ENCODE data around the gene FOXJ3. TPM values are rescaled to one million over a fixed set of nuclear protein-coding genes. Genes with fewer than 3 reads are reported as not detected.

FOXJ3 gene
- total RNA-seq, 2 donors from 2014 or later, result 89.1 to 93.5 TPM

DNA sequence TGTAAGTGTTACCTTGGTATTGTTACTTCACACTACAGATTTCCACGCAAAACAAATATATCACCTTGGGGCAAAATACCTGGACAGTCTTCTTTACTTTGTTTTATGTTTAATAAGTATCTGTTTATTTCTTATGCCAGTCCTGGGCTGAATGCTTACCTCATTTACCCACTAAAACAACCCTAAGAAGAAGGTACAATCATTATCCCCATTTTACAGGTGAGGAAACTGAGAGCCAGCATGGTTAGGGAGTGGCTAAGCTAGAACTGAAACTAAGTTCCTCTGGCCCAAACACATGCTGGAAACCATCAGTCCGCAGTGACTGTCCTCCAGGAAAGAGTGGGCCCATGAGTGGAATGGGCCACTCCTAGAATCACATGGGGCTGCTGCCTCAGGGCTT, 194.8 kb downstream of the FOXJ3 start:
- no peak for DNase-seq
- peaks cover 32% of the 10 kb centered on the region for H3K27me3 Mint-ChIP-seq
- ATAC-seq, result no peak

DNA sequence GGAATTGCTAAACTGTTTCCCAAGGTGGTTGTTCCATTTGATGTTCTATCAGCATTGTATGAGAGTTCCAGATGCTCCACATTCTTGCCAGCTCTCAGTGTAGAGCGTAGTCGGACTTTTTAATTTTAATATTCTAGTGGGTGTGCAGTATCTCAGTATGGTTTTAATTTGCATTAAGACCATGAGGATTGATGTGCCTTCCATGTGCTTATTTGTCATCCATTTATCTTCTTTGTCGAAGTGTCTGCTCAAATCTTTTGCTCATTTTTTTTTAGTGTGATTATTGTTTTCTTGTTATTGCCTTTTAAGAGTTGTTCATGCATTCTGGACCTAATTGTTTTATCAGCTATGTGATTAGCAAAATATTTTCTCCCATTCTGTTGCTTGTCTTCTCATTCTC, 195.6 kb downstream of the FOXJ3 start:
- DNase-seq, result no peak
- H3K4me3 Mint-ChIP-seq, result no peak overlapping the region
- H3K27me3 Mint-ChIP-seq, result peaks cover 32% of the 10 kb centered on the region
- ATAC-seq, result no peak
- H3K27ac Mint-ChIP-seq, result no peak overlapping the region
- H3K4me1 Mint-ChIP-seq, result peaks cover 8% of the 10 kb centered on the region
- H3K36me3 Mint-ChIP-seq (ENCODE audit: low read depth), result no peaks in the 10 kb centered on the region
- no peaks in the 10 kb centered on the region for H3K9me3 ChIP-seq (ENCODE audit: control insufficient read depth, low read length, poor library complexity, severe bottlenecking)

More for the DNA sequence above, 194.8 kb downstream of the FOXJ3 start:
- Mint-ChIP-seq H3K4me1 (peaks cover 6% of the 10 kb centered on the region), H3K4me3 (no peak overlapping the region), H3K36me3 (ENCODE audit: low read depth) (no peaks in the 10 kb centered on the region), H3K27ac (no peak overlapping the region)
- H3K9me3 ChIP-seq (ENCODE audit: control insufficient read depth, low read length, poor library complexity, severe bottlenecking), result no peaks in the 10 kb centered on the region

DNA sequence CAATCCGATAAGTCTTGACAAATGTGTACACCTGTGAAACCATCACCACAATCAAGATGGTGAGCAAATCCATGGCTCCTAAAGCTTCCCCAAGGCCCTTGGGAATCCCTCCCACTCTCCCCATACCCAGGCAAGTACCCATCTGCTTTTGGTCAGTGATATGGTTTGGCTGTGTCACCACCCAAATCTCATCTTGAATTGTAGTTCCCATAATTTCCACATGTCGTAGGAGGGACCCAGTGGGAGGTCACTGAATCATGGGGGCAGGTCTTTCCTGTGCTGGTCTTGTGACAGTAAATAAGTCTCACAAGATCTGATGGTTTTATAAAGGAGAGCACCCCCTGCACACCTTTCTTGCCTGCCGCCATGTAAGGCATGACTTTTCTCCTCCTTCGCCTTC, 196.4 kb downstream of the FOXJ3 start:
- no peak overlapping the region for H3K27ac Mint-ChIP-seq
- peaks cover 7% of the 10 kb centered on the region for H3K4me1 Mint-ChIP-seq
- DNase-seq (no peak), ATAC-seq (no peak)
- no peak overlapping the region for H3K4me3 Mint-ChIP-seq
- no peaks in the 10 kb centered on the region for H3K9me3 ChIP-seq (ENCODE audit: control insufficient read depth, low read length, poor library complexity, severe bottlenecking)
- peaks cover 29% of the 10 kb centered on the region for H3K27me3 Mint-ChIP-seq
- H3K36me3 Mint-ChIP-seq (ENCODE audit: low read depth), result no peaks in the 10 kb centered on the region

DNA sequence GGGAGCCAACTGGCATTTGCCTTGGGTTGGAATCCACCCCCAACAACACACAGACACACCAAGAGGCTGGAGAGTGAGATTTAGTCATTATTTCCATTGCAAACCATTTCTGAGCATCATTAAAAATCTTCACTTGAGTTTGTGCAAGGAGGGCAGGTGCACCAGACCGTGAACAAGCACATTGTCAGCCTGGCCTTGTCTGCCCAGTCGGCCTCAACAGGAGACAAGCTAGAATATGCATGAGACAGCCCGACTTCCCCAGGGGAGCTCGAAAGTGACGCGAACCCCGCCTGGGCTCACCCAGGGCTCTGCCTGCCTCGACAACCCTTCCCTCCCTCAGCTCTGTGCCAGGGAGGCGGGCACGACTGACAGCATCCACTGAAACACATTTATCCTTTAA, 197.3 kb downstream of the FOXJ3 start:
- H3K4me1 Mint-ChIP-seq, result peaks cover 2% of the 10 kb centered on the region
- H3K36me3 Mint-ChIP-seq (ENCODE audit: low read depth), result peaks cover 2% of the 10 kb centered on the region
- DNase-seq, result no peak
- no peak for ATAC-seq
- H3K27me3 Mint-ChIP-seq, result peaks cover 21% of the 10 kb centered on the region
- H3K27ac Mint-ChIP-seq, result no peak overlapping the region
- no peak overlapping the region for H3K4me3 Mint-ChIP-seq
- H3K9me3 ChIP-seq (ENCODE audit: control insufficient read depth, low read length, poor library complexity, severe bottlenecking), result no peaks in the 10 kb centered on the region

DNA sequence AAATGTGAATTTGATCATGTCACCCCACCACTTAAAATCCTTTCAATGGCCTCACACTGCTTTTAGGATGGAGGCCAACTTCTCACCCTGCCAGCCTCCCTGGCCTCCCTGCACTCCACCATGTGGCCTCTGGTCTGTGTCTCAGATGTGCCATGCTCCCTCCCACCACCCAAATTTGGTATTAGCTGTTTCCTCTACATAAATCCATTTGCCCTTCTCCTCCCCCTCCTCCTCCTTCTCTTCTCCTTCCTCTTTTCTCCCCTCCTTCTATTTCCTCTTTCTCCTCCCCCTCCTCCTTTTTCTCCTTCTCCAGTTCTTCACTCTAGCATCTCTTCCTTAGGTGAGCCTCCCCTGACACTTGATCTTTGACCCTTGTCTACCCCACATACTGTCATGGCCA, 198.6 kb downstream of the FOXJ3 start:
- Mint-ChIP-seq H3K27ac (no peak overlapping the region), H3K36me3 (ENCODE audit: low read depth) (peaks cover 2% of the 10 kb centered on the region), H3K27me3 (peaks cover 21% of the 10 kb centered on the region), H3K4me3 (no peak overlapping the region), H3K4me1 (peaks cover 2% of the 10 kb centered on the region)
- ATAC-seq (no peak), DNase-seq (no peak)
- no peaks in the 10 kb centered on the region for H3K9me3 ChIP-seq (ENCODE audit: control insufficient read depth, low read length, poor library complexity, severe bottlenecking)

DNA sequence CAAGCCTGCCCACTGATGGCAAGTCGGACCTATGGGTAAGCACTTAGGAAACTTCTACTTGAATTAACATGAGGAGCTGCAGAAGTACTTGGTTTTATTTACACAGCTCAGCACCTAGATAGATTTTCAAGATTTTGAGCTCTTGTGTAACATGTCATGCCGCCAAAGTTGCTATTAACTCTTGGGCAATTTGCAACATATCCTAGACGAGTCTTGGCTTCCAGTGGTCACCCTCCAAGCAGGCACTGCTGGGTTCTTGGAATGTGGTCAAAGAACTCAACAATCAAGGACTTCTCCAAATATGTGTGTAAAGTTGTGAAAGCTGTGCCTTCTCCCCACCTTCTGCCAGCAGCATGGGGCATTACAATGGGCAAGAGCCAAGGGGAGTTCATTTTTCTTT, 199.6 kb downstream of the FOXJ3 start:
- peaks cover 2% of the 10 kb centered on the region for H3K4me1 Mint-ChIP-seq
- no peaks in the 10 kb centered on the region for H3K9me3 ChIP-seq (ENCODE audit: control insufficient read depth, low read length, poor library complexity, severe bottlenecking)
- ATAC-seq (no peak), DNase-seq (no peak)
- no peak overlapping the region for H3K4me3 Mint-ChIP-seq
- H3K27ac Mint-ChIP-seq, result no peak overlapping the region
- peaks cover 14% of the 10 kb centered on the region for H3K27me3 Mint-ChIP-seq
- peaks cover 2% of the 10 kb centered on the region for H3K36me3 Mint-ChIP-seq (ENCODE audit: low read depth)

DNA sequence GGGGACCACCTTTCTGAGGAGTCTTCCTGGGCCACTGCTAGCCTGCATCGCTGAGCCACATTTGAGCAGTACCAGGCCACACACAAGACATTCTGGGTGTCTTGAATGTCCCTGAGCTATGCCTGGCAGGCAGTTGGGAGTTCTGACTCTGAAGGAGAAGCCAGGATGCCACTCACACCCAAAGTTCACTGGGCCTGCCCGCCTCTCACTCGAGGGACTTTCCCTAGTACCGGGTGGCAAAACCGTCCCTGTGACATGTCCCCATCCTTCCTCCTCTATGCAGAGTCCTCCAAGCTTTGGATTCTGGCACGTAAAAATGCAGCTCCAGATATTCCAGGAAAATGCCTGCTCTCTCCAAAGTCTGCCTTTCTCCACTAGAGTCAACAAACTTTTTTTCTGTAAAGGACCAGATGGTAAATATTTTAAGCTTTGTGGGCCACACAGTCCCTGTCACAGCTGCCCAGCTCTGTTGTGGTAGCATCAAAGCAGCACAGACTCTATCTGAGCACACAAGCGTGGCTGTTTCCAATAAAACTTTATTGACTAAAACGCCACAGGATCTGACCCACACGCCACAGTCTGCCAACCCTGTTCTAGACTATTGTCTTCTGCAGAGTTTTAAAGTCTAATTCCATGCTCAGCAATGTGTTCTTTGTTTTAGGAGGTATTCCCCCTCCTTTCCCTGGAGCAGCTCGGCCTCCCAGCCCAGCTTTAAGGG, 201.1 kb downstream of the FOXJ3 start:
- DNase-seq (no peak), ATAC-seq (no peak)
- no peak overlapping the region for H3K27ac Mint-ChIP-seq
- no peak overlapping the region for H3K4me3 Mint-ChIP-seq
- peaks cover 24% of the 10 kb centered on the region for H3K27me3 Mint-ChIP-seq
- H3K36me3 Mint-ChIP-seq (ENCODE audit: low read depth), result peaks cover 2% of the 10 kb centered on the region
- no peaks in the 10 kb centered on the region for H3K9me3 ChIP-seq (ENCODE audit: control insufficient read depth, low read length, poor library complexity, severe bottlenecking)
- H3K4me1 Mint-ChIP-seq, result peaks cover 2% of the 10 kb centered on the region

DNA sequence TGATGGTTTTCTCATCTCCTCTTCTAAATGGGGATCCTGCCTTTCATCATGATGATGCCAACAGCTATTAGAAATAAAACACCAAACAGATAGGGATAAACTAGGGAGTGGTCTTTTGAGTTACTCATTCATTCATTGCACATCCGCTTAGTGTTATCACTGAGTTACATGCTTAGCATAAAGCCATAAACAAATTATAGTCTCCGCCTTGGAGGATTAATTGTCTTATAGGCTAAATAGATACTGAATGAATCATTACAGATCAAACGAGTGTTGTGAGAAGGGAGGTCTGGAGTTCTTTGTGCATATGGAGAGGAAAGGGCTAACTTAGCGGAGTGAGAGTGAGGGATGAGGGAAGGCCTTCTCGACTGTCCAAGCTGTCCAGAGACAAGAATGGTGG, 201.6 kb downstream of the FOXJ3 start:
- ATAC-seq, result no peak
- Mint-ChIP-seq H3K4me3 (no peak overlapping the region), H3K27ac (no peak overlapping the region), H3K36me3 (ENCODE audit: low read depth) (peaks cover 2% of the 10 kb centered on the region), H3K27me3 (peaks cover 29% of the 10 kb centered on the region), H3K4me1 (peaks cover 2% of the 10 kb centered on the region)
- H3K9me3 ChIP-seq (ENCODE audit: control insufficient read depth, low read length, poor library complexity, severe bottlenecking), result no peaks in the 10 kb centered on the region
- no peak for DNase-seq

DNA sequence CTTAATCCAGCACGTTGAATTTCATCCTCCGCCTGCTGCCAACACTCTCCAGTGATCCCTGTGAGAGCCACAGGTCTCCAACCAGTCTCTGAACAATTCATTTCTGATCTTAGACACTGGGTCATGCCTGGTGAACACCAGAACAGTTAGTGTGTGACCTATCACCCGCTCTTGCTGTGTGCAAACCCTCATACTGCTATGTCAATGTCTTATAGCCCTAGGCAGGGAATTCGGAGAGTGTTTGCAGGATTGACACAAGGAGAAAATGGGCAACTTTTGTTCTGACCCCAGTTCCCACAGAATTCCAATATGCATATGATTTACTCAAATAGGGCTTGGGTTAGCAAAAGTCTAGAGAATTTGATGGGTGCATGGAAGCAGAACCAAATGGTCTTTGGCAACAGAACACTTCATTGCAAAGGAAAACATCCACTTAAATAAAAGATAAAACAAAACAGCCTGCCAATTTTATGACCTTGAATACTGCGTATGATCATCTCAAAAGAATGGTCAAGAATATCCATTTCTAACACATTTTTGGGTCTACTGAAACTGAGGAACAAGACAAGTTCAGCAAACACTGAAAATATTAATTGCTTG, 204.9 kb downstream of the FOXJ3 start:
- H3K4me1 Mint-ChIP-seq, result peaks cover 4% of the 10 kb centered on the region
- DNase-seq (no peak), ATAC-seq (no peak)
- H3K9me3 ChIP-seq (ENCODE audit: control insufficient read depth, low read length, poor library complexity, severe bottlenecking), result no peaks in the 10 kb centered on the region
- peaks cover 2% of the 10 kb centered on the region for H3K36me3 Mint-ChIP-seq (ENCODE audit: low read depth)
- peaks cover 30% of the 10 kb centered on the region for H3K27me3 Mint-ChIP-seq
- no peak overlapping the region for H3K27ac Mint-ChIP-seq
- H3K4me3 Mint-ChIP-seq, result no peak overlapping the region

DNA sequence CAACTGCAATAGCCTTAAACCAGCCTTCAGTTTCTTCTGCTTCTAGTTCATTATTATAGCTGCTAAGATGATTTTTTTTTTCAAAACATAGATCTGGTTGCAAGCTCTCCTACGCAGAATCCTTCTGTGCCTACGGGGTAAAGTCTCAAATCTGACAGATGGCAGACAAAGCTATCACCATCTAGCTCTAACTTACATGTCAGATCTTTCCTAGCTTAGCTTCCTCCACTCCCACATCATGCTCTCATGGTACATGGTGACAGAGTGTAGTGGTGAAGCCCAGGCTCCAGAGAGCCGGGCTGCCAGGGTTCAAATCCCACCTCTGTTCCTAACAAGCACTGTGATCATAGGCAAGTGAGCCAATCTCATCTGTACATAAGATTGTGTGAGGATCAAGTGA, 206.1 kb downstream of the FOXJ3 start:
- DNase-seq (no peak), ATAC-seq (no peak)
- no peaks in the 10 kb centered on the region for H3K9me3 ChIP-seq (ENCODE audit: control insufficient read depth, low read length, poor library complexity, severe bottlenecking)
- Mint-ChIP-seq H3K4me3 (no peak overlapping the region), H3K36me3 (ENCODE audit: low read depth) (peaks cover 2% of the 10 kb centered on the region), H3K4me1 (peaks cover 2% of the 10 kb centered on the region), H3K27ac (no peak overlapping the region), H3K27me3 (peaks cover 30% of the 10 kb centered on the region)

DNA sequence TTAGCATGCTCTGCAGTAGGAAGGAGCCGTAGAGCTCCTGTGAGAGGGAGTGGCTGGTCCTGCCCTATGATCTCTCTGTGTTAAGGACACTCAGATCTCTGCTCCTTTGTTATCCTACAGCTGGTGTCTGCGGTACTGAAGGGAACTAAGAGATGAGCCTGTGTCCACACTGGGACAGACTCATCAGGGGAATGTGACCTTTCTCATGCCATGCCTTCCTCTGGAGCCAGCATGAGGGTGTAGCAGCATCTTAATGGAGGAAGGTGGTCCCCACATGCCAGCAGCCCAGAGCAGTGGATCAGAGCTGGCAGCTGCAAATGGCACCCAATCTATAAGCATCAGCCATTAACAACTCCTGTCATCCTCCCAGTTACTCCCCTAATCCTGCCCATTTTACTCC, 206.5 kb downstream of the FOXJ3 start:
- no peaks in the 10 kb centered on the region for H3K9me3 ChIP-seq (ENCODE audit: control insufficient read depth, low read length, poor library complexity, severe bottlenecking)
- peaks cover 32% of the 10 kb centered on the region for H3K27me3 Mint-ChIP-seq
- no peak for DNase-seq
- no peak for ATAC-seq
- no peak overlapping the region for H3K4me3 Mint-ChIP-seq
- H3K27ac Mint-ChIP-seq, result no peak overlapping the region
- peaks cover 3% of the 10 kb centered on the region for H3K36me3 Mint-ChIP-seq (ENCODE audit: low read depth)
- peaks cover 2% of the 10 kb centered on the region for H3K4me1 Mint-ChIP-seq

DNA sequence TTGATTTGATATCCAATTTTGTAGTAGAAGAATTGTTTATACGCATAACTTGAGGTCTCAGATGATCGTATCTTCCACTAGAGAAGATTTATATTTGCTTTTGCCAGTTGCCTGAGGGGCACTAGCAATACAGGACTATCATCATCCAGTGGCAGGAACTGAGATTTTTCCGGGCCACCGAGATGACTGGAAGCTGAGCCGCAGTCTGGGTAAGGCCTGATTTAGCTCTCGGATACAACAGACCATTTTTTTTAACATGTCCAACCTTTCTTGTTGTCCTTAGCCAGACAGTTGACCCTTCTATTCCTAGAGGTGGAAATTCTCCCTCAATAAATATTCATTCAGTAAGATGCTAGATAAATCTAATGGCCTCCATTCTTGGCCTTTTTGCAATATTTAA, 207.3 kb downstream of the FOXJ3 start:
- H3K36me3 Mint-ChIP-seq (ENCODE audit: low read depth), result peaks cover 2% of the 10 kb centered on the region
- peaks cover 34% of the 10 kb centered on the region for H3K27me3 Mint-ChIP-seq
- H3K4me1 Mint-ChIP-seq, result peaks cover 2% of the 10 kb centered on the region
- no peaks in the 10 kb centered on the region for H3K9me3 ChIP-seq (ENCODE audit: control insufficient read depth, low read length, poor library complexity, severe bottlenecking)
- ATAC-seq, result no peak
- no peak overlapping the region for H3K27ac Mint-ChIP-seq
- no peak overlapping the region for H3K4me3 Mint-ChIP-seq
- DNase-seq, result no peak
